ENCODE results near the gene AARS2. TPM values are rescaled to one million over a fixed set of nuclear protein-coding genes. Genes with fewer than 3 reads are reported as not detected.

Gene AARS2
- total and polyA plus RNA-seq, 2 of the 8 experiments (the other 6 are each of a cell fraction or from before 2014, with no cell fraction given) = 8.6 to 20.4 TPM

GRCh38 chr6:44306710-44307109 lies 6.4 kb downstream of the AARS2 start (continued):
- TF ChIP-seq CHD7 (IDR thresholded peaks at IDR 0.05; ENCODE audit: insufficient replicate concordance, low read length) = no peak
